Upper lobe of right lung (tissue), 1 donor: Measurements from ENCODE around the gene AHSA1. TPM values are rescaled to one million over a fixed set of nuclear protein-coding genes. Genes with fewer than 3 reads are reported as not detected.
A peak's percentile ranks its signal among the peaks of the same experiment; 100 is the strongest.

Source experiments
- ATAC-seq: fragments of 200-7000 bp; cut with Tn5 transposase; one replicate; pipeline ENCODE4 v1.9.1; 2020; ENCODE audit warnings: mild to moderate bottlenecking, moderate library complexity
- DNase-seq: peaks from one replicate; pipeline ENCODE4 v3.0.0-alpha.2; 2020
- H3K27ac ChIP-seq: fragments of 200-600 bp; one replicate; pipeline ENCODE4 v1.8.0; 2022
- H3K27me3 ChIP-seq: fragments of 200-600 bp; one replicate; pipeline ENCODE4 v1.8.0; 2022; ENCODE audit warnings: mild to moderate bottlenecking
- H3K36me3 ChIP-seq: fragments of 200-600 bp; one replicate; pipeline ENCODE4 v1.8.0; 2022
- H3K4me1 ChIP-seq: fragments of 200-600 bp; one replicate; pipeline ENCODE4 v1.8.0; 2022
- H3K4me3 ChIP-seq: fragments of 200-600 bp; one replicate; pipeline ENCODE4 v1.8.0; 2022; ENCODE audit warnings: mild to moderate bottlenecking
- H3K9me3 ChIP-seq: fragments of 200-600 bp; one replicate; pipeline ENCODE4 v1.8.0; 2022
- intact Hi-C: fragments of 100-400 bp; cut with DNase I; formaldehyde crosslinking; loops from one replicate; pipeline ENCODE4 v1.11.0; 2022
- total RNA-seq: library from RNA; stranded (reverse); fragmentation: NEBNext Ultra II Directional; extraction: Animal tissue kit (Norgen Biotek cat#: 25700); gene quantifications from one replicate; pipeline ENCODE4 v1.2.1, GENCODE V29; 2021
- TF ChIP-seq, protein P1 (sequence below): fragments of 200-600 bp; IDR thresholded peaks from one replicate; pipeline ENCODE4 v1.8.0; 2022; ENCODE audit warnings: antibody characterized with exemption
- donor health status: DM: no; HTN: yes; CAD: no; lungs with severe emphysema.

Gene AHSA1
- total RNA-seq, 1 donor from 2014 or later: 120 TPM

DNA sequence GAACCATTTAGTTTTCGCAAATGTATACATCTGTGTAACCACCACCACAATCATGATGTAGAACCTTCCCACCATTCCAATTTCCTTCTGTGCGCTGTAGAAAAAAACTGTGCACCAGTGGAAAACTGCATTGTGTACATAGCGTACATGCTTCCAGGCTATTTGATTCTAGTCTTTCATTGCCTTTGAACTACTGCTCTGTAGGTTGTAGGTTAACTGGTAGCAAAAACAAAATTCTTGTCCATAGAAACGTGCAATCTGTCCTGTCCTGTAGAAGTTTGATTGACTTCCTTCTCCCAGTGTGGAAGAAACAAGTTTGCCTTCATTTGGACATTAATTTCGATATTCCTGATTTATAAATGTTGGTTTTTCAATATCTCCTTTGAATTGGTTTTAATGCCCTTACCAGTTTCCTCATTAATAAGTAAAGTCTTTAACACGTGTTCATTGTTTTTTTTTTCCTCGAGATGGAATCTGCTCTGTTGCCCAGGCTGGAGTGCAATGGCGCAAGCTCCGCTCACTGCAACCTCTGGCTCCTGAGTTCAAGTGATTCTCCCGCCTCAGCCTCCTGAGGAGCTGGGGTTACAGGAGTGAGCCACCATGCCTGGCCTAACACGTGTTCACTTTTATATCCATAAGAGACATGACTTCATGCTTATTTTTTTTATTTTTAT, 44.4 kb downstream of the AHSA1 start:
- Histone ChIP-seq H3K36me3 (no peaks in the 10 kb centered on the region), H3K27ac (no peak overlapping the region), H3K4me3 (no peak overlapping the region), H3K27me3 (peaks cover 27% of the 10 kb centered on the region), H3K9me3 (no peaks in the 10 kb centered on the region), H3K4me1 (peaks cover 12% of the 10 kb centered on the region)
- intact Hi-C loops: no loop called here
- DNase-seq (peak; percentile 25), ATAC-seq (no peak)
- TF ChIP-seq, protein P1, sequence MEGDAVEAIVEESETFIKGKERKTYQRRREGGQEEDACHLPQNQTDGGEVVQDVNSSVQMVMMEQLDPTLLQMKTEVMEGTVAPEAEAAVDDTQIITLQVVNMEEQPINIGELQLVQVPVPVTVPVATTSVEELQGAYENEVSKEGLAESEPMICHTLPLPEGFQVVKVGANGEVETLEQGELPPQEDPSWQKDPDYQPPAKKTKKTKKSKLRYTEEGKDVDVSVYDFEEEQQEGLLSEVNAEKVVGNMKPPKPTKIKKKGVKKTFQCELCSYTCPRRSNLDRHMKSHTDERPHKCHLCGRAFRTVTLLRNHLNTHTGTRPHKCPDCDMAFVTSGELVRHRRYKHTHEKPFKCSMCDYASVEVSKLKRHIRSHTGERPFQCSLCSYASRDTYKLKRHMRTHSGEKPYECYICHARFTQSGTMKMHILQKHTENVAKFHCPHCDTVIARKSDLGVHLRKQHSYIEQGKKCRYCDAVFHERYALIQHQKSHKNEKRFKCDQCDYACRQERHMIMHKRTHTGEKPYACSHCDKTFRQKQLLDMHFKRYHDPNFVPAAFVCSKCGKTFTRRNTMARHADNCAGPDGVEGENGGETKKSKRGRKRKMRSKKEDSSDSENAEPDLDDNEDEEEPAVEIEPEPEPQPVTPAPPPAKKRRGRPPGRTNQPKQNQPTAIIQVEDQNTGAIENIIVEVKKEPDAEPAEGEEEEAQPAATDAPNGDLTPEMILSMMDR: no peak

DNA sequence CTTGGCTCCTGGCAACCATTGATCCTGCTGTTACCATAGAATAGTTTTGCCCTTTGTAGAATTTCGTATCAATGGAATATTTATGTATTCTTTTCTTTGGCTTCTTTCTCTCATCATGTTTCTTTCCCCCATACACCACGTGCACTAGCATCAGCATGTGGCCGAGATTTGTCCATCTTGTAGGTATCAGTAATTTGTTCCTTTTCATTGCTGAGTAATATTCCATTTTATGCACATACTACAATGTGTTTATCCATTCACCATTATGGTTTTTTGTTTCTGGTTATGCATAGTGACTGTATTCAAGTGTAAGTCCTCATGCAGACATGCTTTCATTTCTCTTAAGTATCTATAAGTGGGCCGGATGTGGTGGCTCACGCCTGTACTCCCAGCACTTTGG, 45.2 kb downstream of the AHSA1 start:
- TF ChIP-seq, protein P1: no peak
- H3K9me3 ChIP-seq: no peaks in the 10 kb centered on the region

DNA sequence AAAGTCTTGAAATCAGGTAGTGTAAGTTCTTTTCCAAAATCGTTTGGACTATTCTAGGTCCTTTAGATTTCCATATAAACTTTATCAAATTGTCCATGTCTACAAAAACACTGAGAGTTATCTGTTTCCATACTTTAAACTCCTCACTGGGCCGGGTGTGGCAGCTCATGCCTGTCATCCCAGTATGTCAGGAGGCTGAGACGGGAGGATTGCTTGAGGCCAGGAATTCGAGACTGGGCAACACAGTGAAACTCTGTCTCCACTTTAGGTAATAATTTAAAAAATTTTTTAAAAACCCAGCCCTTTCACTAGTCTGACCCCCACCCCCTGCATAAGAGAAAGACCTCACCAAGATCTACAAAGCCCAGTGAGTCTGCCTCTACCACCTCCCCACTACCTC, 47.1 kb downstream of the AHSA1 start:
- Histone ChIP-seq H3K27ac (no peak overlapping the region), H3K4me1 (no peaks in the 10 kb centered on the region), H3K27me3 (peaks cover 4% of the 10 kb centered on the region), H3K9me3 (no peaks in the 10 kb centered on the region), H3K36me3 (peaks cover 21% of the 10 kb centered on the region), H3K4me3 (no peak overlapping the region)
- ATAC-seq (no peak), DNase-seq (no peak)
- TF ChIP-seq, protein P1: no peak
- intact Hi-C loops: no loop called here

More for the DNA sequence above, 45.2 kb downstream of the AHSA1 start:
- DNase-seq (no peak), ATAC-seq (no peak)
- no peak overlapping the region for H3K27ac ChIP-seq
- peaks cover 6% of the 10 kb centered on the region for H3K36me3 ChIP-seq
- intact Hi-C loops: no loop called here
- H3K4me3 ChIP-seq: no peak overlapping the region
- peaks cover 9% of the 10 kb centered on the region for H3K4me1 ChIP-seq
- peaks cover 23% of the 10 kb centered on the region for H3K27me3 ChIP-seq

DNA sequence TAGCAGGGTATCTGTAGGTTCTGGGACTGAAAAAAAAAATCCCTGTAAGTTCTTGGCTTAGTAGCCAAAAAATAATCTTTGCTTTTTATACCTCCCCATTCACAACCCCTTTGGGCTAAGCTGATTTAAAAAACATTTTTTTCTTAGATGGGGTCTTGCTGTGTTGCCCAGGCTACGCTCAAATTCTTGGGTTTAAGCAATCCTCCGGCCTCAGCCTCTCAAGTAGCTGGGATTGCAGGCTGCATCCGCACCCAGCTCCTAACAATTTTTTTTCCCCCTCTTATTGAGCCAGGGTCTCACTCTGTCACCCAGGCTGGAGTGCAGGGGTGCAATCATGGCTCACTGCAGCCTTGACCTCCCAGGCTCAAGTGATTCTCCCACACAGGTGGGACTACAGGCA, 49.9 kb downstream of the AHSA1 start:
- no peak overlapping the region for H3K27ac ChIP-seq
- no peak for DNase-seq
- TF ChIP-seq, protein P1: no peak
- no peak overlapping the region for H3K4me3 ChIP-seq
- ATAC-seq: no peak
- intact Hi-C loops: no loop called here
- H3K27me3 ChIP-seq: no peaks in the 10 kb centered on the region
- H3K9me3 ChIP-seq: no peaks in the 10 kb centered on the region
- no peaks in the 10 kb centered on the region for H3K4me1 ChIP-seq
- H3K36me3 ChIP-seq: peaks cover 47% of the 10 kb centered on the region

DNA sequence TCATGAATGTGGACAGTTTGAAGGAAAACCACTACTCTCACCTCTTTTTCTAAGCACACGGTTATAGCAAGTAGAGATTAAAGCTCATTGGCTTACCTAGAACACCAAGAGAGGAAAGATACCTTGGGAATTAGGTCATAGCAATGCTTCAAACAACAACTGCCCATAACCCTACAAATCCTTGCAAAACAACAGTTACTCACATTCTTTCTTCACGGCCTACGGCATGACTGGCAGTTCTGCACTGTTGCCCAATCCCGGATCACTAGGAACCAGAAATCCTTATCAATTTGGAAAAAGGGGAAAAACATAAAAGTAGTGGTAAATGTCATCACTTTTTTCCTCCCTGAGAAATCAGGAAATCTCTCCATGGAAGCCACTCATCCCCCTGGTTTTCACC, 50.4 kb downstream of the AHSA1 start:
- Histone ChIP-seq H3K4me3 (no peak overlapping the region), H3K9me3 (no peaks in the 10 kb centered on the region), H3K27ac (no peak overlapping the region), H3K4me1 (no peaks in the 10 kb centered on the region), H3K27me3 (no peaks in the 10 kb centered on the region), H3K36me3 (peaks cover 47% of the 10 kb centered on the region)
- intact Hi-C loops: no loop called here
- TF ChIP-seq, protein P1: no peak
- ATAC-seq (no peak), DNase-seq (no peak)

DNA sequence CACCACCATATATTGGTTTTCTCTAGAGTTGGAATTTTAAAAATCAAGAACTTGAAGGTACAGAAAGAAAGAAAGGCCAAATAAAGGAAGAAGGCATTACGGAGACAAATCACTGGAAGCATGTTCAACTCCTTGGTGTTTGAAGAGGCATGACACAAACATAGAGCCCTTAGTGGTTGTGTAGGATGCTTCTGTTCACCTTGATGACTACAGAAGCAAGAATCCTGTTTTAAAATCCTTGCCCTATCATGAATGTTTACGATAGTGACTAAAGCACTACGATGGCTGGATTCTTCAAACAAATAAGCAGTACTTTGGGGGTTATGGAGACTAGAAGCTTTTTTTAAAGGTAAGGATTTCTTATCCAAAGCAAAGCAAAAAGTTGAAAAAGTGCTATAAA, 51.0 kb downstream of the AHSA1 start:
- peaks cover 47% of the 10 kb centered on the region for H3K36me3 ChIP-seq

More for the DNA sequence above, 51.0 kb downstream of the AHSA1 start:
- Histone ChIP-seq H3K4me3 (no peak overlapping the region), H3K27ac (no peak overlapping the region), H3K27me3 (no peaks in the 10 kb centered on the region), H3K9me3 (no peaks in the 10 kb centered on the region), H3K4me1 (no peaks in the 10 kb centered on the region)
- ATAC-seq (no peak), DNase-seq (no peak)
- TF ChIP-seq, protein P1: no peak
- intact Hi-C loops: no loop called here
